ENCODE data around the gene PAK4. TPM values are rescaled to one million over a fixed set of nuclear protein-coding genes. Genes with fewer than 3 reads are reported as not detected.
A peak's percentile ranks its signal among the peaks of the same experiment; 100 is the strongest.

Gene PAK4
- total and polyA plus RNA-seq, 8 donors, result 19.4 to 38.4 (median 29.4) TPM

DNA sequence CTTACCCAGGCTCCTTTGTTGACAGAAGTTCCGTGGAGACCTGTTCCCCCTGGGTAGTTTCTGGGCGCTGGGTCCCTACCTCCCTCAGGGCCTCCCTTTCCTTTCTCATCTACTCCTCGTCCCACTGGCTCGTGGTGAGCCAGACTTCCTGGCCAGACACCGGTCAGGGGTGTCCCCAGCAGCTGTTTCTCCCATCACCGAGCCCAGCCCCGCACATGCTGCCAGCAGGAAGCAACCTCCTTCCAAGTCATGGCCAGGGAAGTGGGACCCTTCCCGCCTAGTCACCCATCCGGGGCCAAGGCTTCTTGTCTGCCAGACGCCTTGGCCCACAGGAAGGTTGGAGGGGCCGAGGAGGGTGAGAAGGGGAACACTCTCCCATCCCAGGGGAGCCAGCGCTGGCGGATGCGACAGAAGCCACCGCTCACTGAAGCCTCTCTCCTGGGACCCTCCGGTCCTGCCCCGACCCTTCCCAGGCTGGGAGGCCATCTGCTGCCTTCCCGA, 5.7 kb downstream of the PAK4 start:
- TF ChIP-seq, protein P1, sequence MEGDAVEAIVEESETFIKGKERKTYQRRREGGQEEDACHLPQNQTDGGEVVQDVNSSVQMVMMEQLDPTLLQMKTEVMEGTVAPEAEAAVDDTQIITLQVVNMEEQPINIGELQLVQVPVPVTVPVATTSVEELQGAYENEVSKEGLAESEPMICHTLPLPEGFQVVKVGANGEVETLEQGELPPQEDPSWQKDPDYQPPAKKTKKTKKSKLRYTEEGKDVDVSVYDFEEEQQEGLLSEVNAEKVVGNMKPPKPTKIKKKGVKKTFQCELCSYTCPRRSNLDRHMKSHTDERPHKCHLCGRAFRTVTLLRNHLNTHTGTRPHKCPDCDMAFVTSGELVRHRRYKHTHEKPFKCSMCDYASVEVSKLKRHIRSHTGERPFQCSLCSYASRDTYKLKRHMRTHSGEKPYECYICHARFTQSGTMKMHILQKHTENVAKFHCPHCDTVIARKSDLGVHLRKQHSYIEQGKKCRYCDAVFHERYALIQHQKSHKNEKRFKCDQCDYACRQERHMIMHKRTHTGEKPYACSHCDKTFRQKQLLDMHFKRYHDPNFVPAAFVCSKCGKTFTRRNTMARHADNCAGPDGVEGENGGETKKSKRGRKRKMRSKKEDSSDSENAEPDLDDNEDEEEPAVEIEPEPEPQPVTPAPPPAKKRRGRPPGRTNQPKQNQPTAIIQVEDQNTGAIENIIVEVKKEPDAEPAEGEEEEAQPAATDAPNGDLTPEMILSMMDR (IDR thresholded peaks at IDR 0.05), result no peak
- H3K9me3 ChIP-seq, result no peaks in the 10 kb centered on the region
- ATAC-seq, result peak in 1 of 4 donors; percentile 1
- H3K4me3 ChIP-seq, result no peak overlapping the region
- 43% methylated on average over 18 of the region's 18 CpGs for WGBS, 2 donors
- intact Hi-C loops (cut with DNase I), result loop anchor here in 2 of 3 donors (5.0 to 10.0 kb wide), 2 partner anchors 53 to 56 kb away; no protein-coding TSS in a partner anchor
- DNase-seq, result peak in 2 of 6 donors; percentile 41 to 76
- FAIRE-seq, result no peak
- peaks cover 30 to 48% (median 39%) of the 10 kb centered on the region in 3 donors for H3K4me1 ChIP-seq
- H3K27me3 ChIP-seq, result no peaks in the 10 kb centered on the region
- peak overlapping the region; percentile 13 to 78 (median 20) for H3K27ac ChIP-seq
- H3K36me3 ChIP-seq, result no peaks in the 10 kb centered on the region

DNA sequence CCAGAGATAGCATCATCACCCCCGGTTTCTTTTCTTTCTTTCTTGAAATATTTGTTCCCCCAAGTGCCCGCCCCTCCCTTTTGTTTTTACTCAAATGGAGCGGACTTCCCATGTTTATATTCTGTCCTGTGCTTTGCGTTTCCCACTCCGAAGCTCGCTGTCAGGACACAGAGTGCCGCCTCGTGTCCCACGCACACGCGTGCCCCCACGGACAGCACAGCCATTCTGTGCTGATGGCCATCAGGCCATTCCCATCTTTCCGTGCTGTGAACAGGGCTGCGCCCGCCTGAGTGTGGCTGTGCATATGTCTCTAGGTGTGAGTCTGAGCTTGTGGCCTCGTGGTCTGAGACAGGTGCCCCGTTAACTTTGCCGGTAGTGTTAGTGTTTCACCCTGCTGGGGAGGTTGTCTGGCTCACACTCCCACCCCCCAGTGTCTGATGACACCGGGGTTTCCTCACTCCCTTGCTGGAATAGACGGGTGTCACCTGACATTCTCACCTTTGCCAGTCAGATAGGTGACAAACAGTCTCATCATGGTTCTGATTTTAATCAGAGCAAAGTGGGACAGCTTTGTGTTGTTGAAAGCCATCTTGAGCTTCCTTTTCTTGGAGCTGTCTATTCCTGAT, 6.9 kb downstream of the PAK4 start:
- ATAC-seq (no peak), DNase-seq (no peak), FAIRE-seq (no peak)
- Histone ChIP-seq H3K9me3 (no peaks in the 10 kb centered on the region), H3K4me3 (no peak overlapping the region), H3K27ac (peak overlapping the region in 2 of 4 donors; percentile 63 to 78), H3K36me3 (no peaks in the 10 kb centered on the region), H3K4me1 (peaks cover 26 to 40% (median 31%) of the 10 kb centered on the region in 3 donors), H3K27me3 (no peaks in the 10 kb centered on the region)
- TF ChIP-seq, protein P1 (IDR thresholded peaks at IDR 0.05), result no peak
- intact Hi-C loops (cut with DNase I), result loop anchor here in 2 of 3 donors (5.0 to 10.0 kb wide), 2 partner anchors 52 to 55 kb away; no protein-coding TSS in a partner anchor
- 62 to 70% methylated on average over 20 of the region's 20 CpGs for WGBS, 2 donors

DNA sequence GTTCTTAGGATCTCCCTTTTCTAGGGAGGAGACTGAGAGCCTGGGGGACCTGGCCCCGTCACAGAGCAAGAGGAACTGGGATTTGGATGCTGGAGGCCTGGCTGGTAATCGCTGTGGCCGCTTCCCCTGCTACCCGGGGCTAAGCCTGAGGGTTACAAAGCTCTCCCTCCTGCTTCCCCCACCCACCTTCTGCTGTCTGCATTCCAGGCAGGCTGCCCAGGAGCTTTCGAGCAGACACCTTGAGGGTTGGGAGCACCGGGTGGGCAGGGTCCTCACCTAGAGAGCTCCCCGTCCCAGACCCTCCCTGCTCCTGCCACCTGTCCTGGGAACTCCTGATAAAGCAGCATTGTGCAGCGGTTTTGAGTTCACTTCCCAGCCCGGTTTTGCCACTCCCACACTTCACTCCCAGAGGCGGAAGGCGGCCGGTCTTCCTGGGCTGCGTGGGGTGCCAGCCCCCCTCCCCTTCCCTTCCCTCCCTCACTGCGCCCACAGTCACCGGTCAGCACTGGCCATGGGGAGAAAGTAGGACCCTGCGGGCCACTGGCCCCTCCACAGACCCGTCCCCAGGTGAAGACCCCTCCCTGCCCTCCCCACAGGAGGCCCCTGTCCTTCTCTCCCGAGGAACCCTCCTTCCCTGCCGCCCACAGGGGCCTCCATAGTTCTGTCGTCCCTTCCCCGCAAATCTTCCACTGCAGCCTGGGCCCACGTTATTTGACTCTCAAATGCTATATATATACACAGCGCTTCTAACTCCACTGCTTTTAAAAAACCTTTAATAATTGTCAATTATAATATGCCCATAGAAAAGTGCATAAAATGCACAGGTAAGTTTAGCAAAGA, 8.1 kb downstream of the PAK4 start:
- H3K4me3 ChIP-seq, result no peak overlapping the region
- H3K27me3 ChIP-seq, result no peaks in the 10 kb centered on the region
- WGBS, 2 donors, result 16 to 46% methylated on average over 22 to 23 of the region's 23 CpGs
- DNase-seq (peak in 5 of 6 donors; percentile 47 to 82 (median 61)), FAIRE-seq (no peak), ATAC-seq (peak; percentile 63 to 81 (median 74))
- no peaks in the 10 kb centered on the region for H3K36me3 ChIP-seq
- no peaks in the 10 kb centered on the region for H3K9me3 ChIP-seq
- peak overlapping the region; percentile 28 to 78 (median 57) for H3K27ac ChIP-seq
- TF ChIP-seq, protein P1 (IDR thresholded peaks at IDR 0.05), result no peak
- H3K4me1 ChIP-seq, result peaks cover 18 to 35% (median 21%) of the 10 kb centered on the region in 3 donors
- intact Hi-C loops (cut with DNase I), result loop anchor here in 2 of 3 donors (5.0 to 10.0 kb wide), 2 partner anchors 51 to 54 kb away; no protein-coding TSS in a partner anchor

DNA sequence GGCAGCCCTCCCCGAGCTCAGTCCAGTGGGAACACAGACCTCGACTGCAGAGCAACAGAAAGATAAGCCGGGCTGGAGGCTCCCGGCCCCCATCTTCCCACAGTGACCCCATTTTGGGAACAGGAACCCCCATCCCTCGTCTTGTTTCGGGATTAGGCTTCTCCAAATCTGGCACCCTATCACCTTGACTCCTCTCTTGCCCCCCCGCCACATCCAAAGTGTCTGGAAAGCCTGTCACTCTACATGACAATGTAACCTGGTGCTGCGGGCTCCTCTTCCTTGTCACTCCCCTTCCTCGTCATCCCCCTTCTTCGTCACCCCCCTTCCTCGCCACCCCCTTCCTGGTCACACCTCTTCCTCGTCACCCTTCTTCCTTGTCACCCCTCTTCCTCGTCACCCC, 10.1 kb downstream of the PAK4 start:
- FAIRE-seq, result no peak

More for the DNA sequence above, 10.1 kb downstream of the PAK4 start:
- no peaks in the 10 kb centered on the region for H3K27me3 ChIP-seq
- peaks cover 16 to 37% (median 20%) of the 10 kb centered on the region in 3 donors for H3K4me1 ChIP-seq
- intact Hi-C loops (cut with DNase I), result loop anchor here in 1 of 3 donors (10.0 kb wide), 1 partner anchor 49 kb away; no protein-coding TSS in a partner anchor
- WGBS, 2 donors, result 84 to 87% methylated on average over 13 of the region's 13 CpGs
- no peak for DNase-seq
- H3K4me3 ChIP-seq, result no peak overlapping the region
- no peaks in the 10 kb centered on the region for H3K36me3 ChIP-seq
- ATAC-seq, result no peak
- H3K27ac ChIP-seq, result no peak overlapping the region
- H3K9me3 ChIP-seq, result no peaks in the 10 kb centered on the region
- TF ChIP-seq, protein P1 (IDR thresholded peaks at IDR 0.05), result no peak
